NCI-H446 treated with DMSO at 0.1 percent for 48 hours (cell line): ENCODE results near the gene POLQ.
"Not testable (repeated sequence)": the region's sequence is repeated elsewhere in the genome, so short reads cannot be mapped to it uniquely, and the experiment has no call there.

Experiments used
- DNase-seq: peaks from one replicate; lab custom pipeline; 2025; lab: John Stamatoyannopoulos, UW

POLQ gene

DNA sequence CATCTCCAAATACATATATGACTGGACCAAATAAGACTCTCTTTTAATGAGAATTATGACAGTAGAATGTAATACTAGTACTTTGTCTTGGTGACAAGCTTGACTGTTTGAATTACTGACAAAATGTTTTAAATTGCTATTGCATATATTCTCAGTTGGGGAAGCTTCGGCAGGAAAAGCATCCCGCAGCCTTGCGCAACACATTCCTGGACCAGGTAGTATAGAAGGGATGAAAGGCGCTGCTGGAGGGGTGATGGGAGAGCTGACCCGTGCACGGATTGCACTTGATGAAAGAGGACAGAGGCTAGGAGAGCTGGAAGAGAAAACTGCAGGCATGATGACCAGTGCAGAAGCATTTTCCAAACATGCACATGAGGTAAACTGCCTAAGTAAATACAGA is 127.6 kb downstream of the POLQ start:
- no peak for DNase-seq

DNA sequence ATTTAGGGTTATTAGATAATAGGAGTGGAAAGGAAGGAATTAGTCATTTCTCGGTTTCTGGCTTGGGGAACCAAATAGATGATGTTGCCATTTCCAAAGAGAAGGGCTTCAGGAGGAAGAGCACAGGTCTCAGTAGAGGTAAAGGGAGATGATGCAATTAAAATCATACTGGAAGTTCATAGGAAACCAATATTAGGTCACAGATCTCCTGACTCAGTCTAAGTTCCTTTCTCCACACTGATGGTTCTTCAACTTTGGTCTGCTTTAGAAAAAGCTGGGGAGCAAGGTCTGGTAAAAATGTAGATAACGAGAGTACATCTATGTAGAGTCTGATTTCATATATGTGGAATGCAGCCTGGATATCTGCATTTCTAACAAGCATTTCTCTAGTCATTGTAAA is 130.9 kb downstream of the POLQ start:
- DNase-seq: no peak

DNA sequence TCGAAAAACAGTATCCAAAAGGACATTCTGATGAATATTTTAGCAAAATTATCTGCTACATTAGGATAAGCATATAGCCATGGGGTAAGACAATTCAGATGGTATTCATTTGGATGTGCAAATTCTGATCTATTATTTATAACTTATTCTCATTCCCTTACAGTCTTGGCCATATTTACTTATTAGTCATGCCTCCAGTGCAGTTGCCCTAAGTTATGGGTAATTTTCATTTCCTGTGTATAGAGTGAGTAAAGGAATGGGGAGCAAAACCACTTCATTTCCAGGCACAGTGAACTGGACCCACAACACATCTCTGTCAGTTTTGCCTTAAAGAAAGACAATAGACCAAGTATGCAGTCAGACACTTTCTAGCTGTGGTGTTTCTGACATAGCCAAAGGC is 134.3 kb downstream of the POLQ start:
- DNase-seq: no peak

DNA sequence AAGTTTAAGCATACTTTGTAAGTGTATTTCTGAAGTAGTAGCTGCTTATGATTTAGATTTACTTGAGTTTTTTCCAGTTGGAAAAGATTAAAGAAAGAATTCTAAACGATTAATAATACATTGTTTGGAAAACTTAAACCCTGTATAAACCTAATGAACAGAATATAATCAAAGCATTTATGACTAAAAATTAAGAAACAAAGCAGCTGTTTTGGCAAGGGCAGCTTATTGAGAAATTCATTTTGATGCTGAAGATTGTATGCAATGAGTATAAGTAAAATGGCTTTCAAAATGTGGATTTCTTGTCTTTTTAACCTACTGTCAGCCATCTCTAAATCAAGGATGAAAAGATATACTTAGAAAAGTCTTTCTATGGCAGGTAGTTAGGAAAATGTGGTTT is 140.2 kb downstream of the POLQ start:
- no peak for DNase-seq

DNA sequence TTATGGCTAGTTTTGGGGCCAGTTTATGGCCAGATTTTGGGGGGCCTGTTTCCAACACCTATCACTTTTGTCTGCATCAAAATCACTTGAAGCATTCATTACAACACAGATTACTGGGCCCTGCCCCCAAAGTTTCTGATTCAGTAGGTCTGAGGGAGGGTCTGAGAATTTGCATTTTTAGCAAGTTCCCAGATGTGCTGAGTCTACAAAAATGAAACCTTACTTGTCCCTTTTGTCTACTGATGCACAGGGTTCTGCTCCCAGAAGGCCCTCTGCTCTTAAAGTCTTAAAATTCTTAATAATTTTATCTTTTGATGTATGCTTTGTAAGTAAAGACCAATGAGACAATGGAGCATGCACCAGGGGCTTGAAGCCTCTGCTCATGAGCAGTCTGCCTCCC is 146.0 kb downstream of the POLQ start:
- no peak for DNase-seq

DNA sequence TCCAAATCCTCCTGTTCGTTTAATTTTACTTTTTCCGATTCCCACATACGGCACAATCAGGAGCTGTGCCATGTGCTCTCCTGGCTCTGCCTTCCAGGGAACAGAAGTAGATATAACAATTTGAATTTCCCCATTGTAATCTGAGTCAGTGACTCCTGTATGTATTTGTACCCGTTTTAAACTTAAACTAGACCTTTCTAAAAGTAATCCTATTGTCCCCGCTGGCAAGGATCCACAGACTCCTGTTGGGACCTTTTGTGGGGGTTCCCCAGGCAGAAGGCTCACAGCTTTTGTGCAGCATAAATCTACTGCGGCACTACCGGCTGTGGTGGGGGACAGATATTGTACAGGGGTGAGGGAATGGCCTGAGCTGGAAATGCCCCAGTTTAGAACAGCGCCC is 147.7 kb downstream of the POLQ start:
- DNase-seq: not testable (repeated sequence)

DNA sequence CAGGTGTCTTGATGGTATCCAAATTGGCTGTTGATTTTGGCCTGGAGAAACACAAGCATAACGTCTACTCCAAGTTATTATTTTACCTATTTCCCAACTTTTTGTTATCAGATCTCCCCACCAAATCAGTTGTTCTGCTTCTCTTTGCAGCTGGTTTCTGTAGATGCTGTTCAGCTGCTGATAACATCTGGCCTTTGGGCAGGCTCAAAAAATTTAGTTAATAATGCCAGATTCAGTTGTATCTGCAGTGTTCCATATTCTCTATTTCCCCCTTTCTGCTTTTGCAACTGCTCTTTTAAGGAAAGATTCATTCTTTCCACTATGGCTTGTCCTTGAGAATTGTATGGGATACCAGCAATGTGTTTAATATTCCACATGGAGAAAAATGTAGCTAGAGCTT is 149.8 kb downstream of the POLQ start:
- DNase-seq: not testable (repeated sequence)

DNA sequence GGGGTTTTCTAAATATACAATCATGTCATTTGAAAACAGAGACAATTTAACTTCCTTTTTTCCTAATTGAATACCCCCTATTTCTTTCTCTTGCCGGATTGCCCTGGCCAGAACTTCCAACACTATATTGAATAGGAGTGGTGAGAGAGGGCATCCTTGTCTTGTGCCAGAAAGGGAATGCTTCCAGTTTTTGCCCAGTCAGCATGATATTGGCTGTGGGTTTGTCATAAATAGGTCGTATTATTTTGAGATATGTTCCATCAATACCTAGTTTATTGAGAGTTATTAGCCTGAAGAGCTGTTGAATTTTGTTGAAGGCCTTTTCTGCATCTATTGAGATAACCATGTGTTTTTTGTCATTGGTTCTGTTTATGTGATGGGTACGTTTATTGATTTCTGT is 157.5 kb downstream of the POLQ start:
- not testable (repeated sequence) for DNase-seq
